Lower leg skin (tissue), 4 donors: ENCODE data around the gene HMGN3. TPM values are rescaled to one million over a fixed set of nuclear protein-coding genes. Genes with fewer than 3 reads are reported as not detected.

Experiments
- DNase-seq, 2 donors: peaks; one replicate each; pipeline ENCODE4 v3.0.0-alpha.2; 2019; ENCODE audit warnings: low spot score in 2 of 2
- H3K4me3 ChIP-seq: fragments of 200-600 bp; sonication (generic); 2 replicates; pipeline ENCODE4 v1.5.1; 2017; ENCODE audit warnings: mild to moderate bottlenecking, low read depth; ENCODE audit not compliant: poor library complexity, severe bottlenecking
- POLR2A ChIP-seq, 2 donors: fragments of 450-650 bp; IDR thresholded peaks; one replicate each; pipeline ENCODE4 v1.6.1; 2016 to 2017; ENCODE audit warnings: antibody characterized with exemption in 2 of 2, mild to moderate bottlenecking in 1 of 2, moderate library complexity in 1 of 2
- WGBS, 2 donors: methylation state at CpG; one replicate each; pipeline ENCODE4 v1.1.5; 2018; 5-methylcytosine and 5-hydroxymethylcytosine counted together
- intact Hi-C: fragments of 100-400 bp; cut with DNase I; formaldehyde crosslinking; loops from one replicate; pipeline ENCODE4 v1.15.0; 2023; ENCODE audit warnings: low total_unique reads
- total RNA-seq, 4 donors: library from RNA; depleted of rRNA; stranded (reverse); fragments of >200 nt; gene quantifications; one replicate each; pipeline ENCODE4 v1.1.0, GENCODE V29; 2016
- TF ChIP-seq, protein P1 (sequence below), 3 donors: fragments of 450-650 bp; IDR thresholded peaks; one replicate each; pipeline ENCODE4 v1.5.1; 2016; ENCODE audit warnings: antibody characterized with exemption in 3 of 3, mild to moderate bottlenecking in 3 of 3, moderate library complexity in 2 of 3

The HMGN3 gene
- total RNA-seq, result 10 to 100 TPM; 10.8 to 38.3 (median 21.4) TPM

DNA sequence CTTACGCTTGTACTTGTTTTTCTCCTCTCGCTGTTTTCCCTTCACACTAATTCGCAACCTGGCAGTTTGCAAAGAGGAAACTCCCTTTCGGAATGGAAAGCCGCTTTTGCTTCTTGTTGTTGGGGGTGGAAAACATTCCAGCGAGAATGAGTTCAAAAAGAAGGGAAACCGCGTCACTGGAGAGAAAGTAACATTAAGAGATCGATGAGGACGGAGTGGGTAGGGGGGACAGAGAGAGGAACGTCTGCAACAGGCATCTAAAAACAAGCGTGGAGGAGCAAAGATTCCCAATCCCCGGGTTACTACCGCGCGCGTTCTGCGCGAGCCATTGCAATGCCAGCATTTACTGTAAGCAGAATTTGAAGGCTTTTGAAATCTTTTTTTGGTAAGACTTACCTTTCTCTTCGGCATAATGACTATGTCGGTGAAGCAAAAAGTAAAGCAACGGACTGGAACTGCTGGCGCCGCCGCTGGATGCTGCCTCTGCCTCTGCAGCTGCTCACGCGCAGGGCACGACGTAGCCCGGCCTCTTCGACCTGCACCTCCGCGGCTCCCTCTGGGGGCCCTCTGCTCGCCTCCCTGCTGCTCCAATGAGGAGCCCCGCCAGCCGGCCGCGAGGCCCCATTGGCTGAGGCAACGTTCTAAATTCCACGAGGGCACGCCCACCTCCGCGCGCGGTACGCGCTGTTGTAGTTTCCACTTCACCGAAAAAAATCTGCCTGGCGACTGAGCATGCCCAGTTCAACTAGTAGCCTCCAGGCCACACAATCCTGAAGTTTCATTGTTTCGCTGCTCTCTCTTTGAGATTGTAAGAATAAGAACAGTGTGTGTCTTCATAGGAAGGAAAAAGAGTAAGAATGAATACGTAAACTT is at the start of gene HMGN3:
TSS of gene HMGN3 (minus strand) at position 533 of the 873 bp plus-strand sequence.
- intact Hi-C loops, result no loop called here
- DNase-seq, result peak; percentile 93 to 99
- 3% methylated on average over 51 of the region's 51 CpGs for WGBS, 2 donors
- TF ChIP-seq, protein P1, sequence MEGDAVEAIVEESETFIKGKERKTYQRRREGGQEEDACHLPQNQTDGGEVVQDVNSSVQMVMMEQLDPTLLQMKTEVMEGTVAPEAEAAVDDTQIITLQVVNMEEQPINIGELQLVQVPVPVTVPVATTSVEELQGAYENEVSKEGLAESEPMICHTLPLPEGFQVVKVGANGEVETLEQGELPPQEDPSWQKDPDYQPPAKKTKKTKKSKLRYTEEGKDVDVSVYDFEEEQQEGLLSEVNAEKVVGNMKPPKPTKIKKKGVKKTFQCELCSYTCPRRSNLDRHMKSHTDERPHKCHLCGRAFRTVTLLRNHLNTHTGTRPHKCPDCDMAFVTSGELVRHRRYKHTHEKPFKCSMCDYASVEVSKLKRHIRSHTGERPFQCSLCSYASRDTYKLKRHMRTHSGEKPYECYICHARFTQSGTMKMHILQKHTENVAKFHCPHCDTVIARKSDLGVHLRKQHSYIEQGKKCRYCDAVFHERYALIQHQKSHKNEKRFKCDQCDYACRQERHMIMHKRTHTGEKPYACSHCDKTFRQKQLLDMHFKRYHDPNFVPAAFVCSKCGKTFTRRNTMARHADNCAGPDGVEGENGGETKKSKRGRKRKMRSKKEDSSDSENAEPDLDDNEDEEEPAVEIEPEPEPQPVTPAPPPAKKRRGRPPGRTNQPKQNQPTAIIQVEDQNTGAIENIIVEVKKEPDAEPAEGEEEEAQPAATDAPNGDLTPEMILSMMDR (IDR thresholded peaks at IDR 0.05), result no peak
- TF ChIP-seq POLR2A (IDR thresholded peaks at IDR 0.05), result no peak
- peak within 1 kb of the TSS; percentile 88 for H3K4me3 ChIP-seq

DNA sequence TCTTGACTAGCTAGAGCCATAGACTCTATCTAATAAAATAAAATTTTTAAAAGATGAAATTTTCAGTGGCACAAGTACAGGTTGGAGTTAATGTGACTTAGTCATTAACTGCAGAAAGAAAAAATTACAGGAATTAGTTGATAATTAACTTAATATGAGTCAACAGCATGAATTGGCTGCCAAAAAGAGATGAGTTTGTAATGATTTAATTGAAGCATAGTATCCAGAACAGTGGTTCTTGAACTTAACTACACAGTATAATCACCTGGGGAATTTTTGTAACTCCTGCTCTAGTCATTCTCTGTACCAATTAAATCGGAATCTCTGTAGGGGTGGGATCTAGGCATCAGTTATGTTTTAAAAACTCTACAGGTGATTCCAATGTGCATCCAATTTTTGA is 46.3 kb upstream of the HMGN3 start:
- 54 to 70% methylated on average over 1 of the region's 1 CpG for WGBS, 2 donors
- no peak overlapping the region for H3K4me3 ChIP-seq
- intact Hi-C loops, result no loop called here
- TF ChIP-seq, protein P1 (IDR thresholded peaks at IDR 0.05), result no peak
- no peak for TF ChIP-seq POLR2A (IDR thresholded peaks at IDR 0.05)
- DNase-seq, result no peak

DNA sequence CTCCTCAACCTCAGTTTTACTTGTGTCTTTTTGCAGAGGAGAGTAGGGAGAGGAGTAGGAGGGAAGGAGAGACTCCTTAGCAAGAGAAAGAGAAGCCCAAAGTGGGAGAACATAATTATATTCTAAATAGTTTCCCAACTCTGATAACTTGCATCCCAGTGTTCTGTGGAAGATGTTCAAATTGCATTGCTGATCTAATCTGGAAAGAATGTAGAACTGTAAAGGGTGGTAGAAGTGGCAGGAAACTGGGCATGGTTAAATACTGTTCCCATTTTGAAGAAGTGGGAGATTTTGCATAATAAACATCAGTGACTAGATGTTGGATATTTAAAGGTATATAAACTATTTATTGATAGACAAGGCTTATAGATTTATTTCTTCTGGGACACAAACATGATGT is 42.6 kb upstream of the HMGN3 start:
- no peak overlapping the region for H3K4me3 ChIP-seq
- TF ChIP-seq, protein P1 (IDR thresholded peaks at IDR 0.05), result no peak
- TF ChIP-seq POLR2A (IDR thresholded peaks at IDR 0.05), result no peak
- no peak for DNase-seq
- intact Hi-C loops, result no loop called here

DNA sequence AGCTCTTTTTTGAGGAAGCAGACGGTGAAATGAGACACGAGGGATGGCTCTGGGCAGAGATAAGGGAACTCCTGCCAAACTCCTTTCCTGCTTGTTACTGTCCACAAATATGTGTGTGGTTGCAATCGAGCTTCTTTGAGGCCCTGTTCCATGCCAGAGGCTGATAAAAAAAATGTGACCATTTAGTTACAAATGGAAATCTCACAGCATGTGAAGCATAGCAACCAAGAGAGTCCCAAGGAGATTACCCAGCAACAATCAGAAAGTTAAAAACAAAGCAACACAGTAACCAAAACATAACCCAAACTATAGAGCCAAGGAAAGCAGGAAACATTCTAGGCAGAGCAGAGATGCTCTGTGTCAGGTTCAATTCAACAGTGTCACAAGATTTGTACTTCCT is 35.4 kb upstream of the HMGN3 start:
- DNase-seq, result peak in 1 of 2 donors; percentile 24
- H3K4me3 ChIP-seq, result no peak overlapping the region
- intact Hi-C loops, result no loop called here
- no peak for TF ChIP-seq POLR2A (IDR thresholded peaks at IDR 0.05)
- TF ChIP-seq, protein P1 (IDR thresholded peaks at IDR 0.05), result no peak
- WGBS, 2 donors, result 0% methylated on average over 3 of the region's 3 CpGs

DNA sequence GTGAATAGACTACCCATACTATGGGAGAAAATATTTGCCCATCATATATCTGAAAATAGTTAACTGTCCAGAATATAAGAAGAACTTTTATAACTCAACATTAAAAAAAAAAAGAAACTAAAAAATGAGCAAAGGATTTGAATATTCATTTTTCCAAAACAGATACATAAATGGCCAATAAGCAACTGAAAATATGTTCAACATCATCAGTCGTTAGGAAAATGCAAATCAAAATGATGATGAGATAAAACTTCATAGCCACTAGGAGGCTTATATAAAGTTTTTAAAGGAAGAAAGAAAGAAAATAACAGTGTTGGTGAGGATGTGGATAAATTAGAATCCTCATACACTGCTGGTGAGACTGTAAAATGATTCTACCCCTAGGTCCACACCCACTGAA is 32.6 kb upstream of the HMGN3 start:
- intact Hi-C loops, result no loop called here
- no peak for DNase-seq
- TF ChIP-seq POLR2A (IDR thresholded peaks at IDR 0.05), result no peak
- TF ChIP-seq, protein P1 (IDR thresholded peaks at IDR 0.05), result no peak
- H3K4me3 ChIP-seq, result no peak overlapping the region
- 82 to 86% methylated on average over 1 of the region's 1 CpG for WGBS, 2 donors

DNA sequence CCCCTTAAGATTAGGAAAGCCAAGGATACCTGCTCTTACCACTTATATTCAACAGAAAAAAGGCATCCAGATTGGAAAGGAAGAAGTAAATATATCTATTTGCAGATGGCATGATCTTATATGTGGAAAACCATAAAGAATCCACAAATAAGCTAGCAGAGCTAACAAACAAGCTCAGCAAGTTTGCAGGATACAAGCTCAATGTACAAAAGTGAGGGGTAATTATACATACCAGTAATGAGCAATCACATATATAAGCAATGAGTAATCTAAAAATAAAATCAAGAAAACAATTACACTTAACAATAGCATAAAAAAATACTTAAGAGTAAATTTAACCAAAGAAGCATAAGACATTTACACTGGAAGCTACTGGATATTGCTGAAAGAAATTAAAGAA is 31.6 kb upstream of the HMGN3 start:
- intact Hi-C loops, result no loop called here
- DNase-seq, result no peak
- H3K4me3 ChIP-seq, result no peak overlapping the region
- TF ChIP-seq POLR2A (IDR thresholded peaks at IDR 0.05), result no peak
- TF ChIP-seq, protein P1 (IDR thresholded peaks at IDR 0.05), result no peak
